CD4-positive, alpha-beta memory T cell (primary cell): Measurements from ENCODE around the gene FAM193A. TPM values are rescaled to one million over a fixed set of nuclear protein-coding genes. Genes with fewer than 3 reads are reported as not detected.

ENCODE experiments used
- CTCF ChIA-PET: fragments of 350-600 bp; sonication (Branson Sonifier 250); formaldehyde crosslinking; loops from one replicate; lab custom pipeline; 2021; ENCODE audit warnings: inconsistent platforms; ENCODE audit not compliant: partially characterized antibody; lab: Charles Lee
- POLR2A ChIA-PET: fragments of 350-600 bp; sonication (Branson Sonifier 250); formaldehyde crosslinking; loops from one replicate; lab custom pipeline; 2021; ENCODE audit not compliant: partially characterized antibody; lab: Charles Lee
- DNase-seq, 5 donors: peaks; one replicate each; pipeline versions ENCODE4 v3.0.0 to v3.0.0-alpha.2; 2020 to 2022; ENCODE audit warnings: mixed read lengths in 1 of 5
- H3K27ac ChIP-seq: one replicate; pipeline ENCODE4 v1.7.0; 2013; ENCODE audit warnings: low read depth, low read length
- H3K27me3 ChIP-seq: 2 replicates; pipeline ENCODE4 v1.7.0; 2013; ENCODE audit warnings: mild to moderate bottlenecking, low read length, moderate library complexity; ENCODE audit not compliant: insufficient read depth
- H3K36me3 ChIP-seq: 2 replicates; pipeline ENCODE4 v1.7.0; 2013; ENCODE audit warnings: mild to moderate bottlenecking, low read length, moderate library complexity; ENCODE audit not compliant: insufficient read depth
- H3K4me1 ChIP-seq: 2 replicates; pipeline ENCODE4 v1.7.0; 2013; ENCODE audit warnings: mild to moderate bottlenecking, low read length, moderate library complexity; ENCODE audit not compliant: insufficient read depth
- H3K4me3 ChIP-seq, 2 donors: one replicate each; pipeline ENCODE4 v1.7.0; 2013; ENCODE audit warnings: low read length in 2 of 2, mild to moderate bottlenecking in 1 of 2
- H3K9me3 ChIP-seq, 2 donors: one replicate each; pipeline ENCODE4 v1.7.0; 2013; ENCODE audit warnings: low read length in 2 of 2, control low read depth in 1 of 2; ENCODE audit not compliant: control insufficient read depth in 1 of 2
- H3K27ac Mint-ChIP-seq, 7 donors: one replicate each; pipeline ENCODE4 v1.8.0; 2020 to 2021; ENCODE audit warnings: mixed read lengths in 7 of 7, mild to moderate bottlenecking in 6 of 7, inconsistent platforms in 3 of 7, moderate library complexity in 3 of 7
- H3K27me3 Mint-ChIP-seq, 2 donors: one replicate each; pipeline ENCODE4 v1.8.0; 2020 to 2021; ENCODE audit warnings: mixed read lengths in 2 of 2
- H3K36me3 Mint-ChIP-seq, 2 donors: one replicate each; pipeline ENCODE4 v1.8.0; 2020 to 2021; ENCODE audit warnings: mixed read lengths in 2 of 2, inconsistent platforms in 1 of 2, mild to moderate bottlenecking in 1 of 2
- H3K4me1 Mint-ChIP-seq, 4 donors: one replicate each; pipeline ENCODE4 v1.8.0; 2020 to 2021; ENCODE audit warnings: mixed read lengths in 4 of 4, mild to moderate bottlenecking in 1 of 4
- H3K4me3 Mint-ChIP-seq, 8 donors: one replicate each; pipeline ENCODE4 v1.8.0; 2020 to 2021; ENCODE audit warnings: mixed read lengths in 8 of 8, mild to moderate bottlenecking in 7 of 8, moderate library complexity in 6 of 8, inconsistent platforms in 3 of 8
- H3K9me3 Mint-ChIP-seq, 8 donors: one replicate each; pipeline ENCODE4 v1.8.0; 2020 to 2021; ENCODE audit warnings: mixed read lengths in 8 of 8, mild to moderate bottlenecking in 5 of 8, inconsistent platforms in 3 of 8, moderate library complexity in 1 of 8
- intact Hi-C: fragments of 100-400 bp; cut with micrococcal nuclease; formaldehyde crosslinking; loops from one replicate; pipeline ENCODE4 v1.15.1; 2023
- polyA plus RNA-seq, 2 donors: library from polyadenylated mRNA; unstranded; fragments of 300-500 nt; fragmentation: Illumina TruSeq; gene quantifications; one replicate each; pipeline ENCODE4 v1.2.3, GENCODE V29; 2021
- total RNA-seq, 2 experiments: library from RNA; stranded (reverse); gene quantifications; one replicate each; pipeline ENCODE4 v1.2.3, GENCODE V29; 2021

The FAM193A gene
- total and polyA plus RNA-seq, 4 experiments from 2014 or later: 0.16 to 47.8 (median 26.1) TPM

GRCh38 chr4:2731907-2732317, 195.5 kb downstream of the FAM193A start:
- ChIA-PET POLR2A (interaction anchor here (1.0 kb wide), 1 partner anchor 24 kb away, joined by 3 read pairs; the partner anchor contains the start of gene TNIP2), CTCF (no interaction called here)
- Histone ChIP-seq H3K4me3 (no peak overlapping the region), H3K4me1 (no peaks in the 10 kb centered on the region), H3K27me3 (no peaks in the 10 kb centered on the region), H3K9me3 (peaks cover 0 to 4% of the 10 kb centered on the region in 2 donors), H3K27ac (no peak overlapping the region), H3K36me3 (peaks cover 30% of the 10 kb centered on the region)
- Mint-ChIP-seq H3K36me3 (peaks cover 30 to 37% of the 10 kb centered on the region in 2 donors), H3K9me3 (peaks cover 0 to 24% (median 13%) of the 10 kb centered on the region in 8 donors), H3K27me3 (no peaks in the 10 kb centered on the region), H3K4me1 (peaks cover 0 to 1% (median 0%) of the 10 kb centered on the region in 4 donors), H3K27ac (peak overlapping the region in 3 of 7 donors; percentile 14 to 64 (median 53)), H3K4me3 (no peak overlapping the region)
- DNase-seq: no peak
- intact Hi-C loops: no loop called here

GRCh38 chr4:2732526-2732925, 196.1 kb downstream of the FAM193A start:
- ChIA-PET CTCF (interaction anchor here (1.8 kb wide), 1 partner anchor 11 kb away, joined by 3 read pairs; no protein-coding TSS in a partner anchor), POLR2A (interaction anchor here (1.0 kb wide), 1 partner anchor 23 kb away, joined by 3 read pairs; the partner anchor contains the start of gene TNIP2)
- intact Hi-C loops: no loop called here
- Histone ChIP-seq H3K36me3 (peaks cover 30% of the 10 kb centered on the region), H3K9me3 (peaks cover 0 to 4% of the 10 kb centered on the region in 2 donors), H3K4me1 (no peaks in the 10 kb centered on the region), H3K4me3 (no peak overlapping the region), H3K27me3 (no peaks in the 10 kb centered on the region), H3K27ac (no peak overlapping the region)
- DNase-seq: no peak
- H3K27me3 Mint-ChIP-seq: no peaks in the 10 kb centered on the region
- H3K4me1 Mint-ChIP-seq: peaks cover 0 to 1% (median 0%) of the 10 kb centered on the region in 4 donors
- peak overlapping the region in 1 of 7 donors; percentile 29 for H3K27ac Mint-ChIP-seq
- H3K36me3 Mint-ChIP-seq: peaks cover 30 to 37% of the 10 kb centered on the region in 2 donors
- H3K9me3 Mint-ChIP-seq: peaks cover 0 to 24% (median 13%) of the 10 kb centered on the region in 8 donors
- no peak overlapping the region for H3K4me3 Mint-ChIP-seq

- Histone ChIP-seq H3K27ac (no peak overlapping the region), H3K9me3 (peaks cover 0 to 4% of the 10 kb centered on the region in 2 donors), H3K27me3 (no peaks in the 10 kb centered on the region), H3K36me3 (peaks cover 30% of the 10 kb centered on the region), H3K4me3 (no peak overlapping the region), H3K4me1 (no peaks in the 10 kb centered on the region)
- no peak overlapping the region for H3K4me3 Mint-ChIP-seq
- H3K4me1 Mint-ChIP-seq: peaks cover 0 to 1% (median under 1%) of the 10 kb centered on the region in 4 donors
- peaks cover 33 to 39% of the 10 kb centered on the region in 2 donors for H3K36me3 Mint-ChIP-seq
- ChIA-PET CTCF (interaction anchor here (1.8 kb wide), 1 partner anchor 10 kb away, joined by 3 read pairs; no protein-coding TSS in a partner anchor), POLR2A (no interaction called here)
- H3K27ac Mint-ChIP-seq: peak overlapping the region in 3 of 7 donors; percentile 29 to 87 (median 84)
- no peak for DNase-seq
- H3K27me3 Mint-ChIP-seq: no peaks in the 10 kb centered on the region
- H3K9me3 Mint-ChIP-seq: peaks cover 0 to 24% (median 13%) of the 10 kb centered on the region in 8 donors
- intact Hi-C loops: no loop called here
Observed at GRCh38 chr4:2733001-2733843, 196.8 kb downstream of the FAM193A start.

GRCh38 chr4:2733844-2734574, 197.6 kb downstream of the FAM193A start:
- peaks cover 30% of the 10 kb centered on the region for H3K36me3 ChIP-seq
- H3K4me1 Mint-ChIP-seq: peaks cover 0 to 5% (median 2%) of the 10 kb centered on the region in 4 donors
- H3K27ac Mint-ChIP-seq: peak overlapping the region in 3 of 7 donors; percentile 10 to 87 (median 17)
- peaks cover 0 to 24% (median 14%) of the 10 kb centered on the region in 8 donors for H3K9me3 Mint-ChIP-seq
- H3K27me3 Mint-ChIP-seq: no peaks in the 10 kb centered on the region
- no peak overlapping the region for H3K4me3 Mint-ChIP-seq
- no peak overlapping the region for H3K4me3 ChIP-seq
- no peak overlapping the region for H3K27ac ChIP-seq
- no peaks in the 10 kb centered on the region for H3K4me1 ChIP-seq
- H3K36me3 Mint-ChIP-seq: peaks cover 36 to 42% of the 10 kb centered on the region in 2 donors
- H3K27me3 ChIP-seq: no peaks in the 10 kb centered on the region
- intact Hi-C loops: no loop called here
- ChIA-PET POLR2A (no interaction called here), CTCF (interaction anchor here (0.7 to 1.8 kb wide), 3 partner anchors 9 to 107 kb away, joined by 3 to 5 read pairs (median 5); no protein-coding TSS in a partner anchor)
- peaks cover 0 to 4% of the 10 kb centered on the region in 2 donors for H3K9me3 ChIP-seq
- no peak for DNase-seq

GRCh38 chr4:2734612-2735011, 198.2 kb downstream of the FAM193A start:
- ChIA-PET CTCF (interaction anchor here (0.7 to 1.0 kb wide), 2 partner anchors 9 to 108 kb away, joined by 5 read pairs; no protein-coding TSS in a partner anchor), POLR2A (no interaction called here)
- Mint-ChIP-seq H3K4me3 (no peak overlapping the region), H3K9me3 (peaks cover 0 to 24% (median 14%) of the 10 kb centered on the region in 8 donors), H3K36me3 (peaks cover 36 to 42% of the 10 kb centered on the region in 2 donors), H3K27ac (peak overlapping the region in 2 of 7 donors; percentile 1 to 10), H3K4me1 (peaks cover 0 to 5% (median 2%) of the 10 kb centered on the region in 4 donors), H3K27me3 (no peaks in the 10 kb centered on the region)
- Histone ChIP-seq H3K27me3 (no peaks in the 10 kb centered on the region), H3K4me3 (no peak overlapping the region), H3K4me1 (no peaks in the 10 kb centered on the region), H3K27ac (no peak overlapping the region), H3K9me3 (peaks cover 0 to 4% of the 10 kb centered on the region in 2 donors), H3K36me3 (peaks cover 24% of the 10 kb centered on the region)
- no peak for DNase-seq
- intact Hi-C loops: no loop called here

GRCh38 chr4:2735869-2736268, 199.4 kb downstream of the FAM193A start:
- no peak overlapping the region for H3K27ac Mint-ChIP-seq
- H3K36me3 Mint-ChIP-seq: peaks cover 36 to 41% of the 10 kb centered on the region in 2 donors
- Histone ChIP-seq H3K27me3 (no peaks in the 10 kb centered on the region), H3K4me3 (no peak overlapping the region), H3K9me3 (peaks cover 0 to 4% of the 10 kb centered on the region in 2 donors), H3K36me3 (peaks cover 22% of the 10 kb centered on the region), H3K27ac (no peak overlapping the region), H3K4me1 (no peaks in the 10 kb centered on the region)
- no peaks in the 10 kb centered on the region for H3K27me3 Mint-ChIP-seq
- DNase-seq: no peak
- ChIA-PET CTCF (no interaction called here), POLR2A (interaction anchor here (0.6 to 1.3 kb wide), 2 partner anchors 10 to 12 kb away, joined by 3 read pairs; no protein-coding TSS in a partner anchor)
- H3K9me3 Mint-ChIP-seq: peaks cover 0 to 24% (median 14%) of the 10 kb centered on the region in 8 donors
- intact Hi-C loops: no loop called here
- H3K4me1 Mint-ChIP-seq: peaks cover 0 to 5% (median 3%) of the 10 kb centered on the region in 4 donors
- no peak overlapping the region for H3K4me3 Mint-ChIP-seq
